ENCODE measurements around the gene DDX43. TPM values are rescaled to one million over a fixed set of nuclear protein-coding genes. Genes with fewer than 3 reads are reported as not detected.

DDX43 gene
- total RNA-seq, 1 experiment from 2014 or later: 0.33 TPM

GRCh38 chr6:73382462-73383113, 12.0 kb upstream of the DDX43 start:
- Histone ChIP-seq H2BK15ac (ENCODE audit: low read depth, low read length) (no peak overlapping the region), H3K4me1 (ENCODE audit: insufficient read depth, low read length) (no peaks in the 10 kb centered on the region), H3K23me2 (ENCODE audit: insufficient read length, low read depth, low read length, poor library complexity, severe bottlenecking) (no peaks in the 10 kb centered on the region), H3K9me3 (ENCODE audit: control insufficient read depth, low read depth, low read length) (no peaks in the 10 kb centered on the region), H3K4ac (ENCODE audit: low read depth, low read length) (no peak overlapping the region), H3K18ac (ENCODE audit: insufficient read length, low read depth, low read length) (no peak overlapping the region), H3K4me2 (ENCODE audit: insufficient read depth, insufficient read length, low read length) (no peak overlapping the region), H4K5ac (ENCODE audit: insufficient read length, low read depth, low read length) (no peak overlapping the region), H2BK120ac (ENCODE audit: low read depth, low read length, poor library complexity, severe bottlenecking) (no peak overlapping the region), H2BK5ac (ENCODE audit: insufficient read length, low read length) (no peak overlapping the region), H3K79me1 (ENCODE audit: insufficient read depth, low read depth, low read length, poor library complexity, severe bottlenecking) (no peaks in the 10 kb centered on the region), H2BK12ac (ENCODE audit: insufficient read length, low read depth, low read length) (no peak overlapping the region), H4K8ac (replicated peaks; ENCODE audit: insufficient read length, low read depth, low read length) (no peak overlapping the region), H2BK20ac (ENCODE audit: low read depth, low read length, poor library complexity, severe bottlenecking) (no peak overlapping the region), H3K14ac (ENCODE audit: insufficient read depth, low read length) (no peak overlapping the region), H3K56ac (ENCODE audit: insufficient read length, low read depth, low read length) (no peak overlapping the region), H3K79me2 (ENCODE audit: insufficient read depth, low read length) (no peaks in the 10 kb centered on the region), H3K27me3 (ENCODE audit: insufficient read depth, low read length) (no peaks in the 10 kb centered on the region), H3T11ph (ENCODE audit: low read length) (no peak overlapping the region), H2AK5ac (ENCODE audit: insufficient read length, low read length) (no peak overlapping the region), H4K20me1 (ENCODE audit: control insufficient read depth, insufficient read depth, insufficient read length) (no peaks in the 10 kb centered on the region), H3K9ac (ENCODE audit: extremely low read depth, insufficient read length, low read length) (no peak overlapping the region), H2AFZ (ENCODE audit: low read length) (no peak overlapping the region), H3K27ac (ENCODE audit: insufficient read length, low read depth, low read length) (no peak overlapping the region), H3K23ac (ENCODE audit: insufficient read length, low read depth, low read length) (no peak overlapping the region), H4K91ac (ENCODE audit: insufficient read length, low read depth, low read length) (no peak overlapping the region)
- H3K9me3 Mint-ChIP-seq: no peaks in the 10 kb centered on the region
- H3K4me3 Mint-ChIP-seq: no peak overlapping the region
- no peaks in the 10 kb centered on the region for H3K36me3 Mint-ChIP-seq (ENCODE audit: insufficient read depth in 1 of 3, low read depth in 3 of 3)
- H3K27ac Mint-ChIP-seq: no peak overlapping the region
- no peak for TF ChIP-seq CTCF (conservative IDR thresholded peaks at IDR 0.05)
- WGBS (ENCODE audit: extremely low coverage, insufficient read length, low lambda C conversion rate): no CpG with 5 or more reads among the region's 6 CpGs
- H3K4me1 Mint-ChIP-seq: no peaks in the 10 kb centered on the region; a peak in 1 of 4 replicates
- no peak for DNase-seq
- H3K27me3 Mint-ChIP-seq (ENCODE audit: low read depth): no peaks in the 10 kb centered on the region; the same call in 1 of the 2 replicates

All from H9 (cell line).